Kidney capillary endothelial cell (primary cell): ENCODE data around the gene EGLN1.
"Not testable (repeated sequence)": the region's sequence is repeated elsewhere in the genome, so short reads cannot be mapped to it uniquely, and the experiment has no call there.

ENCODE experiments used
- DNase-seq: peaks from one replicate; pipeline ENCODE4 v3.0.0-alpha.2; 2018; ENCODE audit warnings: low spot score

The EGLN1 gene

GRCh38 chr1:231359113-231359512, 63.0 kb downstream of the EGLN1 start:
- DNase-seq, result no peak

DNA sequence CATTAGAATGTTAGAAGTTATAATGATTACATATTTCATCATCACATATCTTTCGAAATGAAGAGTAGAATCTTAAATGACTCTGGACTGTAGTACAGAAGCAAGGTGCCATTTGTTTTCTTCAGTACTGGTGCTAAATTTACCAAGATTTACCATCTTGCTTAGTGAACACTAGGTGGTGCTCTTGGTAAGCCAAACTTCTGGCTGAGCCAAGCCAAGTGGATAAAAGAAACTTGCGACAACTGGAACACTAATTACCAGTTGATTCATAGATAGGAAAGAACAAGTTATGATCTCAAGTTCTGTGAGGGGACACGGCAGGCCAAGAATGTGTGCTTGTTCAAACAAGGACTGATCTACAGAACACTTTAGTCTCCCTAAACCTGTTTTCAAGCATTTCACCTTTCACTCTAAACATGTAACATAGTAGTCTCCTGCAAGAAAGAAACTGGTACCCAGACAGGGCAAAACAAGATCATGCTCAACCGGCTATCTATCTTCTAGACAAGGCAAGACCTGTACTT, 64.2 kb downstream of the EGLN1 start:
- DNase-seq, result peak; percentile 79

DNA sequence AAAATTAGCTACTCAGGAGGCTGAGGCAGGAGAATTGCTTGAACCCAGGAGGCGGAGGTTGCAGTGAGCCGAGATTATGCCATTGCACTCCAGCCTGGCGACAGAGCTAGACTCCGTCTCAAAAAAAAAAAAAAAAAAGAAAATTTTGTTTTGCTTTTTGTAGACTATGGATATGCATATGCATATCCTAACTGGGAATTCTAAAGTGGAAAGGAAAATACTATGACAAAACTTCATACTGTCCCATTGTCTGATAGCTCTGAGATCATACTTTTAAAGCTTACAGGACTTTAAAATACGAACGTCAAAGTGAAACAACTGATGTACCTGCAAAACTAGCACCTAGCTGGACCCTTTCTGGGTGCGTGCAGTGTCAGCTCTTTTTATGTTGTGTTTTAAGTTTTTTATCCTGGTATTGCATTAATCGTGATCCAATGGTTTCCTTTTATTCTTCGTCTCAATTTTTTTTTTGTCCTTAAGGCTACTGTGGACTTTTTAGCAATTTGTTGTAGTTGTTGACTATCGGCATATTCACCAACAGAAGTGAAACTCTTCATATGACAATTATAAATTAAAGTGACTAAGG, 64.8 kb downstream of the EGLN1 start:
- no peak for DNase-seq

DNA sequence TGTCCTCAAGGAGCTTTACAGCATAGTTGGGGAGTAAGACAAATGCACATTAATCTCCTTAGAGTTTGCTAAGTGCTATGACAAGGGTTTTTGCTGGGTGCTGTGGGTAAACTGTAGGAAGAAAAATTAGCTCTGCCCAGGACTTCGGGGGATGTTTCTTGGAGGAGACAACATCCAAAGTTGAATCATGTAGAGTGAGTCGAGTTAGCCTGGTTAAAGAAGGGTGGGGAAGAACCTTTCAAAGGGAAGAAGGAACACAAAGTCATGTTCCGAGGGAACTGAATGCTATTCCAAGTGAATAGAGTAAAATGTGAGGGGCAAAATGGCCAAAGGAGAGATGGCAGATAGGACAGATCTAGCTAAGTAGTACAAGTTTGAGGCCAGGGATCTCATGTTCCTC, 66.9 kb downstream of the EGLN1 start:
- DNase-seq, result no peak

- DNase-seq, result no peak
Observed at GRCh38 chr1:231354330-231355020, 67.6 kb downstream of the EGLN1 start.

- no peak for DNase-seq
Observed at GRCh38 chr1:231353086-231353485, 69.0 kb downstream of the EGLN1 start.

GRCh38 chr1:231351816-231352215, 70.3 kb downstream of the EGLN1 start:
- DNase-seq, result peak; percentile 97

- not testable (repeated sequence) for DNase-seq
Observed at GRCh38 chr1:231348856-231349255, 73.2 kb downstream of the EGLN1 start.

DNA sequence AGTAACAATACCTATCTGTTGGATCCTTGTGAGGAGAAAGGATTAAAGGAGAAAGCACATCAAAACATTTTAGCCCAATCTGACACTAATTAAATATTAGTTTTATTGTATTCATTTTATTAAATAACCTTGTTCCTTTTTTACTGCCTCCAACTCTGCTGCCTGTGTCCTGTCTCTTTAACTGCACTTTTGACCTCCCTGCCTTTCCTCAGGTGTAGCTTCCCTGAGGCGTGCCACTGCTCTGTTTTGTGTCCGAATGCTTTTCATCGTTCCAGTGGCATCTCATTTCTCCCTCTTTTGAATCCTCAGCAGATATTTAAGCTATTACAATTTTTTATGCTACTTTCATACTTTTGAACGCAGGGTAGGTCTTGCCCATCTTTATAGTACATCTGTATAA, 73.6 kb downstream of the EGLN1 start:
- no peak for DNase-seq

- no peak for DNase-seq
Observed at GRCh38 chr1:231347961-231348360, 74.1 kb downstream of the EGLN1 start.

DNA sequence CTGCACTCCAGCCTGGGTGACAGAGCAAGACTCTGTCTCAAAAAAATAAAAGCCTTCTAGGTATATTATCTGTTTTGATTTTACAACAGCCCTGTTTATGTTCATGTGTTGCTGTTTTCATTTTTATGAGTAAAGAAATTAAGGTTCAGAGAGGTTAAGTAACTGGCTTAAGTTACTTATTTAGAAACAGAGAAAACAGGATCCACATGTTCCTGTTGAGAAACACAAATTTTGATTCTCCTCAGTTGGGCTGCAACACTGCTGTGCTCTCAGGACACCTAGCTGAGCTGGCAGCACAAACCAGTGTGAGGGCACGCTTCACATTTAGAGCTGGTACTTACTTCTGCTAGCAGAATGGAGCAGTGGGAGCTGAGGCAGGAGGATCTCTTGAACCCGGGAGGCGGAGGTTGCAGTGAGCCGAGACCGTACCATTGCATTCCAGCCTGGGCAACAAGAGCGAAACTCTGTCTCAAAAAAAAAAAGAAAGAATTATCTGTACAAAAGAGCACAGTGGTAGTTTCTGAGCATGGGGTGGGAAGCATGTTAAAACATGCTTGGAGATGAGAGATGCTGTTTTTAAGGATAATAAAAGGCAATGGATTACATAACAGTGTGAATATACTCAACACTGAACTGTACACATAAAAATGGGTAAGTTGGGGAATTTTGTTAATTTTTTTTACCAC, 81.6 kb downstream of the EGLN1 start:
- DNase-seq, result no peak

GRCh38 chr1:231338270-231339128, 83.6 kb downstream of the EGLN1 start, which contains the start of gene SPRTN:
TSS of gene SPRTN (plus strand) at chr1:231338293. CDS start at chr1:231338384, 91 bp downstream.
- DNase-seq, result no peak

DNA sequence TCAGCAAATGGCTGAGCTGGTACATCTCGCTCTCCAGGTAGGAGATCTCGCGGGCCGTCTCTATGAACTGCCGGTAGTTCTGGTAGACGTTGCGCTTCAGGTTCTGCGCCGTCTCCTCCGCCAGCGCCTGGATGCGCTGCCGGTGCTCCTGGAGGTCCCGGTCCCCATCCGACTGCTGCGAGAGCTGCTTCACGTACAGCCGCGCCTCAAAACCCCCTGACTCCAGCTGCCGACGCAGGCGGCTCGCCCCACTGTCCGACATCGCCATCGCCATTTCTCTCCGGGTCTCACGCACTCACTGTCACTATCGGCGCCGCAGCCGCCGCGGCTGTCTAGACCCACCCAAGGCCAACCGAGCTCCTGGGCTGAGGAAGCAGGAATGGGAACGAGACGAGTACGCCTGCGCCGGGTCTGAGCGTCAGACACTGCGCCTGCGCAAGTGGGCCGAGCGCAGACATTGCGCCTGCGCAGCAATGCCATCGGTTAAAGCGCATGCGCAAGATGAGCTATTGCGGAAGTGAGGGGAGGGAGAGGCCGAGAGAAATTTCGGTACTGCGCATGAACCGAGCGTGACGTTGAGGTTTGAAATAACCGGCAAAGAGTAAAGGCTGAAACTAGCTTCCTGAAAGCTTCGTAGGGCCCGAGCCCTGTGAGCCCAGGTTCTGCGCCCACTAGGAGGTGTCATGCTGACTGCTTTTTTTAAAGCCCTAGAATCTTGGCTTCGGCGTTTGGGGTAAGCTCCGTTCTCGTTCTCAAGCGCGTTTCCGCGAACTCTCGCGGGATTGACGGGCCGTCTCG, 84.4 kb downstream of the EGLN1 start, which contains the start of gene EXOC8:
Gene EXOC8, minus strand, starts transcription at position 381 of the 798 bp plus-strand sequence. Its CDS starts 107 bp downstream, at position 274.
- peak; percentile 98 for DNase-seq

GRCh38 chr1:231337043-231337471, 85.0 kb downstream of the EGLN1 start:
- DNase-seq, result no peak

DNA sequence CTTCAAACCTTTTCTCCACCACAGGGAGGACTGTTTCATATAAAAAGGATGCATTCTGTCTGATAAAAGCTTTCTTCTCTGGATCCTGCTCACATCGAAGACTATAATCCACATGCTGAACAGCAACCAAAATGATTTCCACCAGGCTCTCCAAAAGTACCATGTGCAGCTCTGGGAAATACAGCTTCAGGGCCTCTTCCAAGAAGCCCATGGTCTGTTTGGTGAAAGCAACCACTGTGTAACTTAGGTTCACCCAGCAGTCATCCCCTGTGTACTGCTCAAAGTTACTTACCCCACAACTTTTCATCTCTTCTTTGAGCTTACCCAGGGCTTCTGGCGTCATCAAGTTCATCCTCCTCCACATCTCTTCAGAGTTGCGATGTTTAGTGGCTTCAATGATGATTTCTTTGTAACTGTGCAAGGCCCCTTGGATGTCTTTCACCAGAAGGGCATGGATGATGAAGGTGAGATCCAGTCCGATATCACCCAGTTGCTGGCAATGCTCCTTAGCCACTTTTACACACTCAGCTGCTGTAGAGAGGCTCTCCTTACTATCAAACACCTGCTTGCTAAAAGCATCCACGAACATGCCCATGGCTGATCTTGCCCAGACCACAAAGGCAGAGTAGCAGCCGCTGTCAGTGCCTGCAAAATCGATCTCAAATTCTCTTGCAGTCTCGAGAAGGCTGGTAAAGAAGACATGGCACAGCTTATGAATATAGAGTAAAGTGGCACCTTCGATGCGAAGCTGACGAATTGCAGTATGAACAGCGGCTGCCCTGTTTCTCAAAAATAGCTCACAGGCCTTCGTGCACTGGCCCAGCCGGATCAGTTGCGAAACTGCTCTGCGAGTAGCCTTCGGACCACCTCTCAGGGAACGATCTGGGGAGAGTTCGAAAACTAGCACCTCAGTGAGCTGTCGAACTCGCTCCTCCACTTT, 86.2 kb downstream of the EGLN1 start:
- DNase-seq, result no peak

GRCh38 chr1:231334952-231335351, 87.1 kb downstream of the EGLN1 start:
- DNase-seq, result no peak

- DNase-seq, result no peak
Observed at GRCh38 chr1:231334079-231334666, 87.9 kb downstream of the EGLN1 start.

GRCh38 chr1:231332761-231333160, 89.3 kb downstream of the EGLN1 start:
- no peak for DNase-seq

GRCh38 chr1:231329483-231329882, 92.6 kb downstream of the EGLN1 start:
- no peak for DNase-seq
